ENCODE measurements around the gene BANP.

The BANP gene

DNA sequence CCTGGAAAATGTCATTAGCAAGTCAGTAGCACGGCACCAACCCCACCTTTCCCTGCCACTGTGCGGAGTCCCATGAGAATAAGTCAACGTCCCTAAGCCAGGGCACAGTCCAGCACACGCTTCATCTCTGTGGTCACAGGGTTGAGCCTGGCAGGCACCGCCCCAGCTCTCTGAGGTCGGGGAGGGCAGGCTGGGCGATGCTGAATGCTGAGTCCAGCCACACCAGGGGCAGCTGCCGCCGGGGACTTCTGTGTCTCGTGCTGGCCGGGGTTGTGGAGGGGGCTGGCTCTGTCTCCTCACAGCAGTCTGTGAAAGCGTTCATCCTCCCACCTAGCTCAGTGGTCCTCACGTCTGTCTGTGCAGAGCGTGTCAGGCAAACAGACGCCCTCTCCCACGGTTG is 53.2 kb downstream of the BANP start:
- Histone ChIP-seq H3K9me3 (ENCODE audit: control insufficient read depth, low read length) (no peaks in the 10 kb centered on the region), H3K27ac (ENCODE audit: insufficient read depth, low read length, poor library complexity, severe bottlenecking) (no peak overlapping the region)

DNA sequence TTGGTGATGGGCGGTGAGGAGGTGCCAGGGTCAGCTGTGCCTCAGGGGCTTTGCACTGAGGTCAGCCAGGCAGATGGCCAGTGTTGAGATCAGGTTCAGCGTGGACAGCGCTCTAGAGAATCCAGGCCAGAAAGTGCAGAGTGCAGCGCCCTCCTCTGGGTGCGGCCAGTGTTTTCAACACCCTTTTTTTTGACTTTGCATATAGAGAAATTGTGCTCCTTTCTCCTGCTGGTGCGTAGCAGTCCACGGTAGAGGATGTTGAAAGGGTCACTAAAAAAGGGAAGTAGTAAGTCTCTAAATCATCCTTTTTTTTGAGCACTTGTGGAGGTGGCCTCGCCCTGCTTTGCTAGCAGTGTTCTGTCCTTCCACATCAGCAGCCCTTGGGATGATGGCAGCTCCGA is 53.9 kb downstream of the BANP start:
- no peak overlapping the region for H3K27ac ChIP-seq (ENCODE audit: insufficient read depth, low read length, poor library complexity, severe bottlenecking)
- no peak for DNase-seq
- H3K36me3 ChIP-seq (ENCODE audit: control insufficient read depth, insufficient read depth, low read length) = peaks cover 39% of the 10 kb centered on the region
- no peaks in the 10 kb centered on the region for H3K9me3 ChIP-seq (ENCODE audit: control insufficient read depth, low read length)
- no peaks in the 10 kb centered on the region for H3K27me3 ChIP-seq (replicated peaks; ENCODE audit: control insufficient read depth, insufficient read depth, low read length, poor library complexity, severe bottlenecking)
- H3K4me1 ChIP-seq (ENCODE audit: control insufficient read depth, insufficient read depth, low read length, poor library complexity, severe bottlenecking) = no peaks in the 10 kb centered on the region
- no peak overlapping the region for H3K4me3 ChIP-seq (ENCODE audit: insufficient read depth, low read depth, low read length, poor library complexity, severe bottlenecking)

More for the DNA sequence above, 53.2 kb downstream of the BANP start:
- Histone ChIP-seq H3K4me1 (ENCODE audit: control insufficient read depth, insufficient read depth, low read length, poor library complexity, severe bottlenecking) (no peaks in the 10 kb centered on the region), H3K27me3 (replicated peaks; ENCODE audit: control insufficient read depth, insufficient read depth, low read length, poor library complexity, severe bottlenecking) (no peaks in the 10 kb centered on the region), H3K4me3 (ENCODE audit: insufficient read depth, low read depth, low read length, poor library complexity, severe bottlenecking) (no peak overlapping the region), H3K36me3 (ENCODE audit: control insufficient read depth, insufficient read depth, low read length) (peaks cover 36% of the 10 kb centered on the region)
- no peak for DNase-seq

DNA sequence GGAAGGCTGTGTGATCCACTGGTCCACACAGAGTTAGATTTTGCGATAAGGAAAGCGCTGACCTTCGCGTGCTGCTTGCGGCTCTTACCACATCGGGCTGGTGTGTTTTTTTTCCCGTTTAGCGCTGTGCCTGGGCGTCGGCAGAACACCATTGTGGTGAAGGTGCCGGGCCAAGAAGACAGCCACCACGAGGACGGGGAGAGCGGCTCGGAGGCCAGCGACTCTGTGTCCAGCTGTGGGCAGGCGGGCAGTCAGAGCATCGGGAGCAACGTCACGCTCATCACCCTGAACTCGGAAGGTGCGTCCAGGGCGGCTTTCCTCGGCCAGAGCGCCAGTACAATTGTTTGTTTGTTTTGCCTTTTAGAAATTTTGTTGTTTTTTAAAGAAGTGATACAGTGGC is 54.7 kb downstream of the BANP start:
- Histone ChIP-seq H3K4me3 (ENCODE audit: insufficient read depth, low read depth, low read length, poor library complexity, severe bottlenecking) (no peak overlapping the region), H3K9me3 (ENCODE audit: control insufficient read depth, low read length) (no peaks in the 10 kb centered on the region), H3K27ac (ENCODE audit: insufficient read depth, low read length, poor library complexity, severe bottlenecking) (no peak overlapping the region), H3K36me3 (ENCODE audit: control insufficient read depth, insufficient read depth, low read length) (peaks cover 46% of the 10 kb centered on the region), H3K27me3 (replicated peaks; ENCODE audit: control insufficient read depth, insufficient read depth, low read length, poor library complexity, severe bottlenecking) (no peaks in the 10 kb centered on the region), H3K4me1 (ENCODE audit: control insufficient read depth, insufficient read depth, low read length, poor library complexity, severe bottlenecking) (no peaks in the 10 kb centered on the region)
- no peak for DNase-seq

DNA sequence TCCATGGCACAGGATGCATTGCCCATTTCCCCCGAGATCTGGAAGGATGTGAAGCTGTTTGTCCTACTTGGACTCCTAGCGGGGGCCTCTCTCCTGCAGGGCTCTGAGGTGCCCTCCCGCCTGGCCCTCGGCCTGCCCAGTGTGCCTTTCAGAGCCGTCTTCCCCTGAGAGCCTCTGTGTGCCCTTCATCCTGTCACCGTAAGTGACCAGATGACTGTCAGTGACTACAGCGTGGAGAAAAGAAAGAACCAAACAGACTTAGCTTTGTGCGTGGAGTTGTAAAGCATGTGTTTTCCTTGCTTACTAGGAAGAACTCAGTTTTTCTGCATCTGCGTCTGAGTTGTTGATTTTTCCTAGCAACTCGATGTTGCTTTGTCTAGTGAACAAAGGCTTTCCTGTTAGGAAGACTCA is 56.1 kb downstream of the BANP start:
- H3K36me3 ChIP-seq (ENCODE audit: control insufficient read depth, insufficient read depth, low read length) = peaks cover 47% of the 10 kb centered on the region
- no peaks in the 10 kb centered on the region for H3K9me3 ChIP-seq (ENCODE audit: control insufficient read depth, low read length)
- H3K4me3 ChIP-seq (ENCODE audit: insufficient read depth, low read depth, low read length, poor library complexity, severe bottlenecking) = no peak overlapping the region
- H3K4me1 ChIP-seq (ENCODE audit: control insufficient read depth, insufficient read depth, low read length, poor library complexity, severe bottlenecking) = no peaks in the 10 kb centered on the region
- H3K27ac ChIP-seq (ENCODE audit: insufficient read depth, low read length, poor library complexity, severe bottlenecking) = no peak overlapping the region
- H3K27me3 ChIP-seq (replicated peaks; ENCODE audit: control insufficient read depth, insufficient read depth, low read length, poor library complexity, severe bottlenecking) = no peaks in the 10 kb centered on the region
- no peak for DNase-seq

DNA sequence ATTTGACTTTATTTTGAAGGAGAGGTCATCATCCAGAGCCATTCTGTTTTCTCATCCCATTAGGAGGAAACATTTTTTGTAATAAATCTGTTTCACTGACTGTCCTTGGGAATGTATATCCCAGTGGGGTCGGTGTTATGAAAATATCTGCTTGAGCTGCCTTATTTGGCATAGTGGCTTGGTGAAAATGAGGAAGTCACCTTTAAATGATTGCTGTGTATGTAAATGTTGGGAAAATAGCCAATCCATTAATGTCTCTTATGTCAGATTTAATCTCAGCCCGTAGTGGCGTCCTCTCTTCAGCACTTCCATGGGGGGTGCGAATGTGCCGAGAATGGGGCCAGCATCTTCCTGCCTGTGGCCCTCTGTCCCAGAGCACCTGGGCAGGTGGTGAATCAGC is 57.6 kb downstream of the BANP start:
- no peak overlapping the region for H3K4me3 ChIP-seq (ENCODE audit: insufficient read depth, low read depth, low read length, poor library complexity, severe bottlenecking)
- no peaks in the 10 kb centered on the region for H3K4me1 ChIP-seq (ENCODE audit: control insufficient read depth, insufficient read depth, low read length, poor library complexity, severe bottlenecking)
- H3K9me3 ChIP-seq (ENCODE audit: control insufficient read depth, low read length) = no peaks in the 10 kb centered on the region
- H3K27ac ChIP-seq (ENCODE audit: insufficient read depth, low read length, poor library complexity, severe bottlenecking) = no peak overlapping the region
- no peak for DNase-seq
- H3K36me3 ChIP-seq (ENCODE audit: control insufficient read depth, insufficient read depth, low read length) = peaks cover 52% of the 10 kb centered on the region
- H3K27me3 ChIP-seq (replicated peaks; ENCODE audit: control insufficient read depth, insufficient read depth, low read length, poor library complexity, severe bottlenecking) = no peaks in the 10 kb centered on the region

DNA sequence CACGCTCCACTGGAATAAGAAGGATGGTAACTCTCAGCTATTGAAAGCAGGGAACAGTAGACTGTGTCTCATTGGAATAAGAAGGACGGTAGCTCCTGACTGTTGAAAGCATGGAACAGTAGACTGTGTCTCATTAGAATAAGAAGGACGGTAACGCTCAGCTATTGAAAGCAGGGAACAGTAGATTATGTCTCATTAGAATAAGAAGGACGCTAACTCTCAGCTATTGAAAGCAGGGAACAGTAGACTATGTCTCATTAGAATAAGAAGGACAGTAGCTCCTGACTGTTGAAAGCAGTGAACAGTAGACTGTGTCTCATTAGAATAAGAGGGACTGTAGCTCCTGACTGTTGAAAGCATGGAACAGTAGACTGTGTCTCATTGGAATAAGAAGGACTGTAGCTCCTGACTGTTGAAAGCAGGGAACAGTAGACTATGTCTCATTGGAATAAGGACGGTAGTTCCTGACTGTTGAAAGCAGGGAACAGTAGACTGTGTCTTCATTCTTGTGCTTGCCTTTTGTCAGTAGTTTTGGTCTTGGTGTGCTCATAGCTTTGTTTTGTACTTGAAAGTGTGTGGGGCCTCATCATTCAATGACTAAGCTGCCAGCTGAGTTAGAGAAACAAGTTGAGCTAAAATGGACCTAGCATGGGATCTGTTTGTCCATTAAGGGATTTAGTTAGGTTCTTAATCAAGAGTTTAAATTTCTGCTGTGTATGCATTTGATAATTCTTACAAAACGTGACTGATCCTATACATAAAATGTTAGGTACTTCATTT is 58.5 kb downstream of the BANP start:
- H3K4me1 ChIP-seq (ENCODE audit: control insufficient read depth, insufficient read depth, low read length, poor library complexity, severe bottlenecking) = no peaks in the 10 kb centered on the region
- H3K27ac ChIP-seq (ENCODE audit: insufficient read depth, low read length, poor library complexity, severe bottlenecking) = no peak overlapping the region
- H3K27me3 ChIP-seq (replicated peaks; ENCODE audit: control insufficient read depth, insufficient read depth, low read length, poor library complexity, severe bottlenecking) = no peaks in the 10 kb centered on the region
- peaks cover 50% of the 10 kb centered on the region for H3K36me3 ChIP-seq (ENCODE audit: control insufficient read depth, insufficient read depth, low read length)
- no peak overlapping the region for H3K4me3 ChIP-seq (ENCODE audit: insufficient read depth, low read depth, low read length, poor library complexity, severe bottlenecking)
- no peak for DNase-seq
- no peaks in the 10 kb centered on the region for H3K9me3 ChIP-seq (ENCODE audit: control insufficient read depth, low read length)

DNA sequence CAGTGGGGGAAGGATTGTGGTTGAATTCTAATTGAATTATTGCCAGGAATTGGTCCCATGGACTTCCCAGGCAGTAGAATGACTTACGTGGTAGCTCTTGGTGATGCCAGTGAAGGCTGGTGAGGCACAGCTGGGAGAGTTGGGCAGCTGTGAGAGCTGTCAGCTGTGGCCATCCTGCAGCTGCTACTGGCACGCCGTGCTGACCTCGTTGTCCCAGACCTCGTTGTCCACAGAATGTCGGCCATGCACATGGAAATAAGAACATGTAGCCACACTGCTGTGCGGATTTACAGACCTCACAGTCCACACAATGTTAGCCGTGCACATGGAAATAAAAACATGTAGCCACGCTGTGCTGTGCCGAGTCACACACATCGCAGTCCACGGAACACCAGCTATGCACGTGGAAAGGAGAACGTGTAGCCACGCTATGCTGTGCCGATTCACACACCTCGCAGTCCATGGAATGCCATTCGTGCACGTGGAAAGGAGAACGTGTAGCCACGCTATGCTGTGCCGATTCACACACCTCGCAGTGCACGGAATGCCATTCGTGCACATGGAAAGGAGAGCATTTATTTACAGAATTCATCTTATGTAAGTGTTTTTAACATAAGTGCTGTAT is 59.2 kb downstream of the BANP start:
- Histone ChIP-seq H3K9me3 (ENCODE audit: control insufficient read depth, low read length) (no peaks in the 10 kb centered on the region), H3K27ac (ENCODE audit: insufficient read depth, low read length, poor library complexity, severe bottlenecking) (no peak overlapping the region), H3K27me3 (replicated peaks; ENCODE audit: control insufficient read depth, insufficient read depth, low read length, poor library complexity, severe bottlenecking) (no peaks in the 10 kb centered on the region), H3K4me1 (ENCODE audit: control insufficient read depth, insufficient read depth, low read length, poor library complexity, severe bottlenecking) (no peaks in the 10 kb centered on the region), H3K4me3 (ENCODE audit: insufficient read depth, low read depth, low read length, poor library complexity, severe bottlenecking) (no peak overlapping the region), H3K36me3 (ENCODE audit: control insufficient read depth, insufficient read depth, low read length) (peaks cover 44% of the 10 kb centered on the region)
- no peak for DNase-seq

DNA sequence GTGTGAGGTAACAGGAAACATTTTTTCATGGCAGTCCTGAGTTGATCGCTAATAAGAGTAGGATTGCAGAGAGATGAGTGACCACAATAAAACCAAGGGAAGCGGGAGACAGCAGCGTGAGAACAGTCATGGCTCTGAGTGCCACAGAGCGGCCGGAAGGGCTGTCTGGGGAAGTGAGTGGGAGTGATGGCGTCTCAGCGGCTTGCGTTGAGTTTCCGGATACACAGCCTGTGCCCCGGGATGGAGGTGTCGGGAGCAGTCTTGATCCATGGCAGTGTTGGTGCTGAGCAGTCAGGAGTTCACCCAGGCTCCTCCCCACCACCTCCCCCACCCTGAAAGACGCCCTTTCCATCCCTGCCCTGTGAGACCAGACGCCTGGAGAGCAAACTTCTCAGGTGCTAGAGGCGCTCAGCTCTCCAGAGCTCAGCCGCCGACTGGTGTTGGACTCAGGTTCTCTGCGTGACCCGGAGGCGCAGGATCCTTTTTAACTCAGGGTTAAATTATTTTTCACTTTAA is 59.8 kb downstream of the BANP start:
- Histone ChIP-seq H3K27ac (ENCODE audit: insufficient read depth, low read length, poor library complexity, severe bottlenecking) (no peak overlapping the region), H3K9me3 (ENCODE audit: control insufficient read depth, low read length) (no peaks in the 10 kb centered on the region), H3K27me3 (replicated peaks; ENCODE audit: control insufficient read depth, insufficient read depth, low read length, poor library complexity, severe bottlenecking) (no peaks in the 10 kb centered on the region), H3K36me3 (ENCODE audit: control insufficient read depth, insufficient read depth, low read length) (peaks cover 38% of the 10 kb centered on the region), H3K4me3 (ENCODE audit: insufficient read depth, low read depth, low read length, poor library complexity, severe bottlenecking) (no peak overlapping the region), H3K4me1 (ENCODE audit: control insufficient read depth, insufficient read depth, low read length, poor library complexity, severe bottlenecking) (no peaks in the 10 kb centered on the region)
- no peak for DNase-seq

DNA sequence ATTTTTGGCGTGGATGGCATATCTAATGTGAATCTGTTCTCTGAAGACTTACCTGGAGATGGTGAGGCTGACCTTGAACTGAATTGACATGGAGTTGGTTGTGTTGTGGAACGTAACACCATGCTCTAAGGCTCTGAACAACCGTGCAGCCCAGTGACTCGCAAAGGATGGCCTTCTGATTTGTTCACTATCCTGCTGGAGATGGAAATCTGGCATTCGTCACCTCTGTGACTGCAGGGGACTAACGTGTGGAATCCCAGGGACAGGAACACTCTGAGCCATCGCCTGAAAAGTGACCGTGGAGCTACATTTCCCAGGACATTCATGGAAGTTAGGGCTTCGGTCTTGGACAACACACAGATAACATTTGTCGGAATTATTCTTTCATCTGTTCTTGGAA is 61.1 kb downstream of the BANP start:
- no peak overlapping the region for H3K27ac ChIP-seq (ENCODE audit: insufficient read depth, low read length, poor library complexity, severe bottlenecking)
- no peaks in the 10 kb centered on the region for H3K9me3 ChIP-seq (ENCODE audit: control insufficient read depth, low read length)
- H3K27me3 ChIP-seq (replicated peaks; ENCODE audit: control insufficient read depth, insufficient read depth, low read length, poor library complexity, severe bottlenecking) = no peaks in the 10 kb centered on the region
- H3K4me3 ChIP-seq (ENCODE audit: insufficient read depth, low read depth, low read length, poor library complexity, severe bottlenecking) = no peak overlapping the region
- H3K4me1 ChIP-seq (ENCODE audit: control insufficient read depth, insufficient read depth, low read length, poor library complexity, severe bottlenecking) = no peaks in the 10 kb centered on the region
- peaks cover 33% of the 10 kb centered on the region for H3K36me3 ChIP-seq (ENCODE audit: control insufficient read depth, insufficient read depth, low read length)
- no peak for DNase-seq

DNA sequence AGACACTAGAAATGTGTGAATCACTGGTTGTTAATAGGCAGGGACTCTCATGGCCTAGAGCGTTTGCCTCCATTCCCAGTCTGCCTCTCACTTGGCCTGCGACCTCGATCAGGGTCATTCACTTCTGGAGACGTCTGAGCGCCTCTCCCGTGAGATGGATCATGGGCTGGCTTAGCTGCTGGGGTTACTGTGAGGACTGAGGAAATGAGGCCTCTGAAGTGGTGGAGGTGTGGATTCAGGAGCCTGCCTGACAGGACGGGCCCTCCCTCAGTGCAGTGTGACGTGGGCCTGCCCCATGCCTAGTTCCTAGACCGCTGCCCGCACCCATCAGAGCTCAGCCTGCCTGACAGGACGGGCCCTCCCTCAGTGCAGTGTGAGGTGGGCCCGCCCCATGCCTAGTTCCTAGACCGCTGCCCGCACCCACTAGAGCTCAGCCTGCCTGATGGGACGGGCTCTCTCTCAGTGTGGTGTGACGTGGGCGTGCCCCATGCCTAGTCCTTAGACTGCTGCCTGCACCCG is 61.9 kb downstream of the BANP start:
- Histone ChIP-seq H3K4me3 (ENCODE audit: insufficient read depth, low read depth, low read length, poor library complexity, severe bottlenecking) (no peak overlapping the region), H3K36me3 (ENCODE audit: control insufficient read depth, insufficient read depth, low read length) (peaks cover 28% of the 10 kb centered on the region), H3K27ac (ENCODE audit: insufficient read depth, low read length, poor library complexity, severe bottlenecking) (no peak overlapping the region), H3K27me3 (replicated peaks; ENCODE audit: control insufficient read depth, insufficient read depth, low read length, poor library complexity, severe bottlenecking) (no peaks in the 10 kb centered on the region), H3K4me1 (ENCODE audit: control insufficient read depth, insufficient read depth, low read length, poor library complexity, severe bottlenecking) (no peaks in the 10 kb centered on the region), H3K9me3 (ENCODE audit: control insufficient read depth, low read length) (no peaks in the 10 kb centered on the region)
- no peak for DNase-seq

Measured in effector memory CD4-positive, alpha-beta T cell (primary cell).